SKM-1 (cell line): ENCODE data around the gene POLE4.

Experiments
- DNase-seq: peaks from one replicate; lab custom pipeline; 2025; ENCODE audit not compliant: unreplicated experiment; lab: John Stamatoyannopoulos, UW

The POLE4 gene

GRCh38 chr2:74939919-74940812 lies 18.3 kb upstream of the POLE4 start:
- no peak for DNase-seq

GRCh38 chr2:74941284-74941683 lies 17.2 kb upstream of the POLE4 start:
- no peak for DNase-seq

- no peak for DNase-seq
These were observed 16.2 kb upstream of the POLE4 start for GRCh38 chr2:74942263-74942662.

- DNase-seq: no peak
These were observed 13.3 kb upstream of the POLE4 start for GRCh38 chr2:74944987-74945787.

- no peak for DNase-seq
These were observed 12.6 kb upstream of the POLE4 start for GRCh38 chr2:74945788-74946331.

- no peak for DNase-seq
These were observed 10.7 kb upstream of the POLE4 start for GRCh38 chr2:74947703-74948102.

GRCh38 chr2:74948779-74949178 lies 9.7 kb upstream of the POLE4 start:
- no peak for DNase-seq

GRCh38 chr2:74951211-74951754 lies 7.2 kb upstream of the POLE4 start:
- DNase-seq: no peak

- DNase-seq: no peak
These were observed 5.9 kb upstream of the POLE4 start for GRCh38 chr2:74952575-74952974.

GRCh38 chr2:74953796-74954499 lies 4.5 kb upstream of the POLE4 start:
- DNase-seq: no peak

- no peak for DNase-seq
These were observed 4.0 kb upstream of the POLE4 start for GRCh38 chr2:74954500-74954874.

- peak; percentile 61 for DNase-seq
These were observed 563 bp upstream of the POLE4 start for GRCh38 chr2:74957886-74958273.

GRCh38 chr2:74959106-74959751 lies 786 bp downstream of the POLE4 start:
- DNase-seq: no peak

- DNase-seq: no peak
These were observed 8.4 kb downstream of the POLE4 start for GRCh38 chr2:74966887-74967286.

GRCh38 chr2:74975016-74975415 lies 16.6 kb downstream of the POLE4 start:
- DNase-seq: no peak

GRCh38 chr2:74979844-74980243 lies 21.4 kb downstream of the POLE4 start:
- DNase-seq: peak; percentile 13

GRCh38 chr2:74982577-74982976 lies 24.1 kb downstream of the POLE4 start:
- no peak for DNase-seq

GRCh38 chr2:74983631-74984392 lies 25.4 kb downstream of the POLE4 start:
- no peak for DNase-seq

GRCh38 chr2:74984947-74985637 lies 26.6 kb downstream of the POLE4 start:
- no peak for DNase-seq
